Measurements from ENCODE around the gene ITGA5.
A peak's percentile ranks its signal among the peaks of the same experiment; 100 is the strongest.

ITGA5 gene

GRCh38 chr12:54352891-54353874 lies 65.9 kb downstream of the ITGA5 start:
- Histone ChIP-seq H3K27me3 (replicated peaks; ENCODE audit: control insufficient read depth, insufficient read depth, low read length) (no peaks in the 10 kb centered on the region), H3K36me3 (ENCODE audit: control insufficient read depth, insufficient read depth, low read length) (peaks cover 9% of the 10 kb centered on the region), H3K4me3 (replicated peaks; ENCODE audit: low read depth, low read length) (no peak overlapping the region)
- no peak for DNase-seq (ENCODE audit: extremely low read depth, insufficient read length)
- TF ChIP-seq CTCF (IDR thresholded peaks at IDR 0.05; ENCODE audit: insufficient read depth, low read length, poor library complexity, severe bottlenecking), result no peak

DNA sequence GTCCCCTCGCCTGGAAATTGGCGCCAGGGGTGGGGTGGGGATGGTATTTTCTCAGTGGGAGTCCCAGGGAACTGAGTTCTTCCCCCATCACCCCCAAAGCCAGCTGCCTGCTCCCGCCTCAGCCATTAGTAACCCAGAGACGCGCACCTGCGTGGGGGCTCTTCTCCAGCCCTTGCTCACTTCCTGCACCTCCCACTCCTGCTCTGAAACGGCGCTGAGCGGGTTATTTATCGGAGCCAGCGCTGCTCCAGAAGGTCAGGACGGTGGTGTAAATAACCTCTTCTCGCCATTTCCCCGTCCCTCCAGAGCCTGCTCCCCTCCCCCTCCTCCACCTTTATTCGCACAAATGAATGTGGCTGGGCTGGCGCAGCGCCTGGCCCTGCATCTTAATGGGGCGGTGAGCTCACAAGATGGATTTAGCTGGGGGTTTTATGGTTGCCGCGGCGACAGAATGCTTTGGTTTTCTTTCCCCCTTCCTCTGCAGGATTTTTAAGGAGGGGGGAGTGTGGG lies 67.0 kb downstream of the ITGA5 start:
- no peak for TF ChIP-seq CTCF (IDR thresholded peaks at IDR 0.05; ENCODE audit: insufficient read depth, low read length, poor library complexity, severe bottlenecking)
- Histone ChIP-seq H3K27me3 (replicated peaks; ENCODE audit: control insufficient read depth, insufficient read depth, low read length) (no peaks in the 10 kb centered on the region), H3K4me3 (replicated peaks; ENCODE audit: low read depth, low read length) (no peak overlapping the region), H3K36me3 (ENCODE audit: control insufficient read depth, insufficient read depth, low read length) (peaks cover 10% of the 10 kb centered on the region)
- DNase-seq (ENCODE audit: extremely low read depth, insufficient read length), result peak; percentile 63

DNA sequence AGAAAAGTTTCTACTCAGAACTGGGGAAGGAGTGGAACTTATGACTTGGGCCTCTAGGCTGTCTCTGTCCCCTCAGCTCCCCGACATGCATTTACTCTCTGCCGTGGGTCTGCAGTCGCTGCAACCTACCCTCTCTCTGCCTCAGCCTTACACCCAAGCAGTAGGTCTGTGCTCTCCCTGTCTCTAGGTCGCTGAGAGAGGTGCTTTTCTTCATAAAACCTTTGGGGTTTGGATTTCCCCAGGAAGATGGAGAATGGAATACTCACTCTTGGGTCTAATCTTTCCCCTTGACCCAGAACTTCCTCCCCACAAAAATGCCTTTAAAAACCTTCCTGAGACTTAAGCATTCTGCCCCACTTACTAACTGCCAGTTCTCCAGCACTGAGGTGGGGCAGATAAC lies 67.7 kb downstream of the ITGA5 start:
- TF ChIP-seq CTCF (IDR thresholded peaks at IDR 0.05; ENCODE audit: insufficient read depth, low read length, poor library complexity, severe bottlenecking), result no peak
- no peaks in the 10 kb centered on the region for H3K27me3 ChIP-seq (replicated peaks; ENCODE audit: control insufficient read depth, insufficient read depth, low read length)
- DNase-seq (ENCODE audit: extremely low read depth, insufficient read length), result no peak
- no peak overlapping the region for H3K4me3 ChIP-seq (replicated peaks; ENCODE audit: low read depth, low read length)
- peaks cover 10% of the 10 kb centered on the region for H3K36me3 ChIP-seq (ENCODE audit: control insufficient read depth, insufficient read depth, low read length)

DNA sequence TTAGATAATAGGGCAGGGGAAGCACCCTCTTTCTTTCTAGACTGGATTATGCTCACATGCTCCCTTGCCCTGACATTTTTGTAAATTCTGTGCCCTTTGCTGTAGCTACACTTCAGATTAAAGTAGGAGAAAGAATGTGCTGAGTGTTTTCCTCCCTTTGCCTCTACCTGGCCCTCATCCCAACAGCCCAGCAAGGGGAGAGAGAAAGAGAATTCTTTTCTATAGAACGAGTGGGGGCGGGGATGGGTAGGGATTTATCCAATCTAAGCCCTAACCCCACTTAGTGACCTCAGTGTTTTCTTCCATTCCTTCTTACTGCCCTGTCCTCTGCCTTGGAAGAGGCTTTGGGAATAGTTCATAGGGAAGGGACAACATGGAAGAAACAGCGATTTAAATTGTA lies 68.3 kb downstream of the ITGA5 start:
- no peak for TF ChIP-seq CTCF (IDR thresholded peaks at IDR 0.05; ENCODE audit: insufficient read depth, low read length, poor library complexity, severe bottlenecking)
- H3K36me3 ChIP-seq (ENCODE audit: control insufficient read depth, insufficient read depth, low read length), result peaks cover 10% of the 10 kb centered on the region
- no peak overlapping the region for H3K4me3 ChIP-seq (replicated peaks; ENCODE audit: low read depth, low read length)

GRCh38 chr12:54349679-54350078 lies 69.4 kb downstream of the ITGA5 start:
- Histone ChIP-seq H3K36me3 (ENCODE audit: control insufficient read depth, insufficient read depth, low read length) (peaks cover 12% of the 10 kb centered on the region), H3K4me3 (replicated peaks; ENCODE audit: low read depth, low read length) (no peak overlapping the region), H3K27me3 (replicated peaks; ENCODE audit: control insufficient read depth, insufficient read depth, low read length) (no peaks in the 10 kb centered on the region)
- DNase-seq (ENCODE audit: extremely low read depth, insufficient read length), result no peak
- TF ChIP-seq CTCF (IDR thresholded peaks at IDR 0.05; ENCODE audit: insufficient read depth, low read length, poor library complexity, severe bottlenecking), result no peak

More for the DNA sequence above, 68.3 kb downstream of the ITGA5 start:
- H3K27me3 ChIP-seq (replicated peaks; ENCODE audit: control insufficient read depth, insufficient read depth, low read length), result no peaks in the 10 kb centered on the region
- no peak for DNase-seq (ENCODE audit: extremely low read depth, insufficient read length)

All from GM06990 (cell line).